Sigmoid colon (tissue), 7 donors: ENCODE results near the gene DKK1. TPM values are rescaled to one million over a fixed set of nuclear protein-coding genes. Genes with fewer than 3 reads are reported as not detected.

Experiments used
- DNase-seq: peaks from one replicate; pipeline ENCODE4 v3.0.0-alpha.2; 2019
- H3K27ac ChIP-seq, 4 donors: fragments of 200-600 bp; sonication (generic); one replicate each; pipeline ENCODE4 v1.5.1; 2016 to 2019; ENCODE audit warnings: mild to moderate bottlenecking in 1 of 4
- H3K27me3 ChIP-seq, 3 donors: fragments of 200-600 bp; sonication (generic); one replicate each; pipeline ENCODE4 v1.5.1; 2019; ENCODE audit warnings: mild to moderate bottlenecking in 1 of 3
- H3K36me3 ChIP-seq, 4 donors: fragments of 200-600 bp; sonication (generic); one replicate each; pipeline ENCODE4 v1.5.1; 2016 to 2019
- H3K4me1 ChIP-seq, 4 donors: fragments of 200-600 bp; sonication (generic); one replicate each; pipeline ENCODE4 v1.5.1; 2017 to 2019
- H3K4me3 ChIP-seq, 4 donors: fragments of 200-600 bp; sonication (generic); one replicate each; pipeline ENCODE4 v1.5.1; 2017 to 2019; ENCODE audit warnings: mild to moderate bottlenecking in 2 of 4, moderate library complexity in 1 of 4
- H3K9me3 ChIP-seq, 4 donors: fragments of 200-600 bp in 3 of 4; sonication (generic) in 3 of 4; one replicate each; pipeline versions ENCODE4 v1.5.1 to v1.6.1; 2013 to 2019
- CTCF ChIP-seq, 4 experiments: fragments of 450-650 bp in 3 of 4; fragments of 200-600 bp in 1 of 4; IDR thresholded peaks; one replicate each; pipeline ENCODE4 v1.5.1; 2016 to 2019; ENCODE audit warnings: antibody characterized with exemption in 4 of 4, mild to moderate bottlenecking in 3 of 4, moderate library complexity in 2 of 4
- EP300 ChIP-seq, 4 donors: sonication (generic); formaldehyde crosslinking; IDR thresholded peaks; one replicate each; pipeline ENCODE4 v1.6.1; 2017; ENCODE audit warnings: antibody characterized with exemption in 4 of 4
- POLR2A ChIP-seq, 2 donors: fragments of 450-650 bp; IDR thresholded peaks; one replicate each; pipeline ENCODE4 v1.6.1; 2016; ENCODE audit warnings: antibody characterized with exemption in 2 of 2, mild to moderate bottlenecking in 2 of 2, moderate library complexity in 2 of 2
- POLR2AphosphoS5 ChIP-seq, 4 donors: sonication (generic); formaldehyde crosslinking; IDR thresholded peaks; one replicate each; pipeline ENCODE4 v1.6.1; 2017; ENCODE audit warnings: antibody characterized with exemption in 4 of 4
- WGBS, 2 donors: extraction: QIAGEN DNeasy Blood & Tissue Kit; methylation state at CpG; one replicate each; pipeline ENCODE4 v1.1.7; 2013; 5-methylcytosine and 5-hydroxymethylcytosine counted together
- intact Hi-C: fragments of 100-400 bp; cut with DNase I; formaldehyde crosslinking; loops from one replicate; pipeline ENCODE4 v1.15.1; 2023
- polyA plus RNA-seq, 3 donors: library from polyadenylated mRNA; stranded (reverse); fragments of 200-250 nt; gene quantifications; one replicate each; pipeline ENCODE4 v1.2.3, GENCODE V29; 2013
- total RNA-seq, 4 donors: library from RNA; depleted of rRNA; stranded (reverse); fragments of >200 nt; gene quantifications; one replicate each; pipeline ENCODE4 v1.1.0, GENCODE V29; 2016
- donor health status: healthy with polysubstance abuse.
- donor health status: Bipolar disorder and iron deficiency.
- donor health status: healthy.

The DKK1 gene
- total and polyA plus RNA-seq, 7 donors, result 0.66 to 2.8 (median 2.0) TPM; not detected in 2

DNA sequence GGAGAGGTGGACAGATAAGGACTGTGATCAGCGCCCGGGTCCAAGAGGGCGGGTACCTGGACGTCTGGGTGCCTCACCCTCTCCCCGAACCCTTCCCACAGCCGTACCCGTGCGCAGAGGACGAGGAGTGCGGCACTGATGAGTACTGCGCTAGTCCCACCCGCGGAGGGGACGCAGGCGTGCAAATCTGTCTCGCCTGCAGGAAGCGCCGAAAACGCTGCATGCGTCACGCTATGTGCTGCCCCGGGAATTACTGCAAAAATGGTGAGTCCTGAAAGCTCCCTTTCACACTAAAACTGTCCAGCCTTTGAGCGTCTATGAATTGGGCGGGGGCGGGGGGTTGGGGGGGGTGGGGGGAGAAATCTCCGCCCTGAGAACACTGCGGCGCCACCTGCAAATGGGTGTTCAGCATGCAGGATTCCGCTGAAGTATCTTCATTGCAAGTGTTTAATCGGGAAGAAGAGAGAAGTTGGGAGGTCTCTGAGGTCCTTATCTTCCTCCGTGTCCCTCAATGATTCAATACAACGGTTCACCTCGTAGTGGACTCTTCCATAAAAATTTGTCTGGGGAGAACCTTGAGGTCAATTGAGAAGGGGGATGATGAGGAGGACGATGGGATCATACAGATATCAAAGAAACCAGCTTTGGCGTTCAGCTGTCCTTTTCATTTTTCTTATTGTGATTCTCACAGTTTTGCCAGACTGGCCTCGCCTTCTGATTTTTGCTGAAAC lies 906 bp downstream of the DKK1 start:
- intact Hi-C loops, result loop anchor here (5.0 kb wide), 1 partner anchor 467 kb away; no protein-coding TSS in a partner anchor
- DNase-seq, result no peak
- TF ChIP-seq POLR2A (IDR thresholded peaks at IDR 0.05) (no peak), POLR2AphosphoS5 (IDR thresholded peaks at IDR 0.05) (no peak), CTCF (IDR thresholded peaks at IDR 0.05) (no peak), EP300 (IDR thresholded peaks at IDR 0.05) (no peak)
- peaks cover 15 to 32% (median 21%) of the 10 kb centered on the region in 3 donors for H3K27me3 ChIP-seq
- 7 to 12% methylated on average over 36 of the region's 36 CpGs for WGBS, 2 donors
- peak overlapping the region in 3 of 4 donors; percentile 48 to 53 (median 52) for H3K4me3 ChIP-seq
- no peak overlapping the region for H3K27ac ChIP-seq
- peaks cover 0 to 24% (median 22%) of the 10 kb centered on the region in 4 donors for H3K4me1 ChIP-seq
- H3K36me3 ChIP-seq, result no peaks in the 10 kb centered on the region
- no peaks in the 10 kb centered on the region for H3K9me3 ChIP-seq

GRCh38 chr10:52316001-52316400 lies 1.9 kb downstream of the DKK1 start:
- Histone ChIP-seq H3K36me3 (no peaks in the 10 kb centered on the region), H3K4me1 (peaks cover 0 to 24% (median 22%) of the 10 kb centered on the region in 4 donors), H3K27me3 (peaks cover 12 to 24% (median 21%) of the 10 kb centered on the region in 3 donors), H3K4me3 (no peak overlapping the region), H3K9me3 (no peaks in the 10 kb centered on the region), H3K27ac (no peak overlapping the region)
- TF ChIP-seq POLR2AphosphoS5 (IDR thresholded peaks at IDR 0.05), result no peak
- TF ChIP-seq EP300 (IDR thresholded peaks at IDR 0.05), result no peak
- TF ChIP-seq POLR2A (IDR thresholded peaks at IDR 0.05), result no peak
- no peak for TF ChIP-seq CTCF (IDR thresholded peaks at IDR 0.05)
- no peak for DNase-seq
- intact Hi-C loops, result no loop called here
- 57 to 68% methylated on average over 1 of the region's 1 CpG for WGBS, 2 donors

DNA sequence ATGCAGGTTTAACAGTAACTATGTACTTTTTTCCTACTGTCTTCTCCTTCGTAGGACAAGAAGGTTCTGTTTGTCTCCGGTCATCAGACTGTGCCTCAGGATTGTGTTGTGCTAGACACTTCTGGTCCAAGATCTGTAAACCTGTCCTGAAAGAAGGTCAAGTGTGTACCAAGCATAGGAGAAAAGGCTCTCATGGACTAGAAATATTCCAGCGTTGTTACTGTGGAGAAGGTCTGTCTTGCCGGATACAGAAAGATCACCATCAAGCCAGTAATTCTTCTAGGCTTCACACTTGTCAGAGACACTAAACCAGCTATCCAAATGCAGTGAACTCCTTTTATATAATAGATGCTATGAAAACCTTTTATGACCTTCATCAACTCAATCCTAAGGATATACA lies 2.4 kb downstream of the DKK1 start:
- no peak for TF ChIP-seq CTCF (IDR thresholded peaks at IDR 0.05)
- TF ChIP-seq POLR2A (IDR thresholded peaks at IDR 0.05), result no peak
- TF ChIP-seq EP300 (IDR thresholded peaks at IDR 0.05), result no peak
- TF ChIP-seq POLR2AphosphoS5 (IDR thresholded peaks at IDR 0.05), result no peak
- Histone ChIP-seq H3K27me3 (peaks cover 12 to 24% (median 21%) of the 10 kb centered on the region in 3 donors), H3K4me3 (no peak overlapping the region), H3K9me3 (no peaks in the 10 kb centered on the region), H3K36me3 (no peaks in the 10 kb centered on the region), H3K4me1 (peaks cover 0 to 24% (median 22%) of the 10 kb centered on the region in 4 donors), H3K27ac (no peak overlapping the region)
- DNase-seq, result no peak
- 92 to 93% methylated on average over 4 of the region's 4 CpGs for WGBS, 2 donors
- intact Hi-C loops, result no loop called here

GRCh38 chr10:52318136-52318701 lies 4.1 kb downstream of the DKK1 start:
- 88 to 90% methylated on average over 5 of the region's 5 CpGs for WGBS, 2 donors
- H3K4me1 ChIP-seq, result peaks cover 0 to 20% (median 18%) of the 10 kb centered on the region in 4 donors
- no peaks in the 10 kb centered on the region for H3K36me3 ChIP-seq
- peaks cover 12 to 20% (median 16%) of the 10 kb centered on the region in 3 donors for H3K27me3 ChIP-seq
- H3K9me3 ChIP-seq, result no peaks in the 10 kb centered on the region
- intact Hi-C loops, result no loop called here
- no peak overlapping the region for H3K27ac ChIP-seq
- no peak overlapping the region for H3K4me3 ChIP-seq
- DNase-seq, result no peak
- TF ChIP-seq POLR2AphosphoS5 (IDR thresholded peaks at IDR 0.05), result no peak
- TF ChIP-seq EP300 (IDR thresholded peaks at IDR 0.05), result no peak
- TF ChIP-seq POLR2A (IDR thresholded peaks at IDR 0.05), result no peak
- no peak for TF ChIP-seq CTCF (IDR thresholded peaks at IDR 0.05)
